Cardiac fibroblast (primary cell): ENCODE measurements around the gene CPNE2.

Experiments used
- DNase-seq, 2 donors: peaks; one replicate each; pipeline versions ENCODE4 v3.0.0 to v3.0.0-alpha.2; 2010; ENCODE audit warnings: low read depth in 2 of 2
- H3K4me3 ChIP-seq, 2 donors: replicated peaks in 1 of 2; 1 replicate in 1 of 2; 2 replicates in 1 of 2; pipeline ENCODE4 v1.5.1; 2011; ENCODE audit warnings: low read depth in 2 of 2, low read length in 2 of 2, mild to moderate bottlenecking in 2 of 2, moderate library complexity in 1 of 2
- CTCF ChIP-seq: IDR thresholded peaks from one replicate; pipeline ENCODE4 v1.5.1; 2011; ENCODE audit warnings: low read depth, mild to moderate bottlenecking, low read length, inconsistent platforms

CPNE2 gene

GRCh38 chr16:57091975-57092785 is at the start of gene CPNE2:
Gene CPNE2 (plus strand): TSS chr16:57092583. CDS start chr16:57110743, 18,160 bp downstream.
- H3K4me3 ChIP-seq = peak within 1 kb of the TSS; percentile 60 to 71
- peak; percentile 31 to 56 for DNase-seq
- no peak for TF ChIP-seq CTCF

DNA sequence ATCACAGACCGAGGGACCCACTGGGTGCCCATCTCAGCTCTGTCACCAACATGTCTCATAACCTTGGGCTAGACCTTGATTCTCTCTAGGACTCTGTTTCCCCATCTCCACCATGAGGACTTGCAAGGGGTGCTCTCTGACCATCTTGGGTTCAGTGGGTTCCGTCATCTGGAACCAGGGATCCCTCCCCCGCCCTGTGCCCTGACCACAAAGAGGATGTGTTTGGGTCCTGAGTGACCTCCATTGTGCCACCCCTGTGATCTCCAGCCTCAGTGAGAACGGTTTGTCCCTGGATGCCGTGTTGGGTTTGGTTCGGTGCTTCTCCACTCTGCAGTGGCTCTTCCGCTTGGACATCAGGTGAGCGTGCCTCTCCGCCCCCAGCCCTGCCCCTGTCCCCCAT is 49.1 kb upstream of the CPNE2 start:
- H3K4me3 ChIP-seq = no peak overlapping the region
- no peak for TF ChIP-seq CTCF
- DNase-seq = no peak

DNA sequence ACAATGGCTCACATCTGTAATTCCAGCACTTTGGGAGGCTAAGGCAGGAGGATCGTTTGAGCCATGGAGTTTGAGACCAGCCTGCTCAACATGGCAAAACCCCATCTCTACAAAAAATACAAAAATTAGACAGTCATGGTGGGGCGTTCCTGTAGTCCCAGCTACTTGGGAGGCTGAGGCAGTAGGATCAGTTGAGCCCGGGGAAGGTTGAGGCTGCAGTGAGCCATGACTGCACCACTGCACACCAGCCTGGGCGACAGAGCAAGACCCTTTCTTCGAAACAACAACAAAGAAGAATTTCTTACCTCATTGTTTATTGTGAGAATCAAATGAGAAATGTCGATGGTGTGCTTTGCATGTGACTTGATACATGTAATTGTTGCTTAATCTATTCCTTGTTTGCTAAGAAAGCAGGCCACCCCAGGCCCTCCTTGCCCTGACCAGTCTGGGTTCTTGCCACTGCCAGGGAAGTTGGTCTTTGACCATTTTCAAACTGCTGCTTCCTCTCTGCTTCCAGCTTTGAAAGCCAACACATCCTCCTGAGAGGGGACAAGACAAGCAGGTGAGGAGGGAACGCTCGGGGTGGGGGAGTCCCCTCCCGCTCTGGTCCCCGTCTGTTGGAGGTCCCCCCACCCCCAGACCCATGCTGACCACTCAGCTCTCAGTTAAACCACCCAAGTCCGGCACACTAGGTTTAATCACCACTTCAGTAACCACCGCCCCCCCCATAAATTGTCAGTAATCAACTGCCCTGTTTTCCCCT is 47.3 kb upstream of the CPNE2 start:
- TF ChIP-seq CTCF = no peak
- DNase-seq = no peak

DNA sequence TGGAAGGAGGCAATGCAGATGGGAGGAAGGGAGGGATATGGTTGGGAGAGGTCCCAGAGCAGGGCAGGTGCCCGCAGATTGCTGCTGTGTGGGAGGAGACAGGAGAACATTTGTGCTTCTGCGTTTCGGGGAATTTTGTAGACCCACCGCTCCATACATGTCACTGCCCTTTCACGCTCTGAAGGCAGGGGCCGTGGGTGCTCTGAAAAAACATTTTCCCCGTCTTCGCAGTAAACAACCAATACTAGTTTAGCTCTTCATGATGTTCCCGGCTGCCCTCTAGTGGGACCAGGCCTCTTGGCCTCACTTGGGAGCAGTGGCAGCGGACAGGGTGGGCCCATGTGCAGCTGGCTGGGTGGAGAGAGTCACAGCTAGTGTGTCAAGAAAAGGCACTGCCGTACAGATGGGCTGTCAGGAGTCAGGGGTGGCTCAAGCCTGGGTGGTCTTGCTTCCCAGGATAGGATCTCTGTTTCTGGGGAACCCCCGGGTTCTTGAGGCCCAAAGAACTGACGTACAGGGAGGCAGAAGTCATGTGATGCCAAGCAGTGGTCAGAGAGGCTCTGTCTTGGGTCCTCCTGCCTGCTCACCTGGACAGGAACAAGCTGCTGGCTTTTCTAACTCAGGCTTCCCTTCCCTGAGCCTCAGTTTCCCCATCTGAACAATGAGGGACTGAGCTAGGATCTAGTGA is 46.5 kb upstream of the CPNE2 start:
- peak; percentile 75 to 80 for DNase-seq
- no peak overlapping the region for H3K4me3 ChIP-seq
- peak; percentile 83 for TF ChIP-seq CTCF

More for the DNA sequence above, 47.3 kb upstream of the CPNE2 start:
- no peak overlapping the region for H3K4me3 ChIP-seq

- DNase-seq = no peak
- no peak overlapping the region for H3K4me3 ChIP-seq
- no peak for TF ChIP-seq CTCF
Observed at GRCh38 chr16:57048095-57048494, 44.3 kb upstream of the CPNE2 start.

GRCh38 chr16:57049678-57050077 is 42.7 kb upstream of the CPNE2 start:
- no peak overlapping the region for H3K4me3 ChIP-seq
- no peak for TF ChIP-seq CTCF
- DNase-seq = no peak
